NAMALWA (cell line): ENCODE results near the gene ZBTB46.

Experiments used
- DNase-seq: peaks from one replicate; pipeline ENCODE4 v3.0.0-alpha.2; 2015; ENCODE audit warnings: low spot score

The ZBTB46 gene

GRCh38 chr20:63693733-63694583 is 137.1 kb downstream of the ZBTB46 start:
- no peak for DNase-seq
